Measurements from ENCODE around the gene ENC1.

Gene ENC1

GRCh38 chr5:74626386-74627222 is 13.9 kb downstream of the ENC1 start:
- ATAC-seq (ENCODE audit: insufficient read depth, low read depth): no peak
- no peak for DNase-seq
- peaks cover 8% of the 10 kb centered on the region for H3K27me3 ChIP-seq (ENCODE audit: insufficient read depth, low read length, poor library complexity)
- no peak overlapping the region for H3K4me2 ChIP-seq (ENCODE audit: insufficient read depth, low read length)
- no peak overlapping the region for H3K27ac ChIP-seq (ENCODE audit: low read length)
- H3K79me2 ChIP-seq (ENCODE audit: insufficient read depth, low read length): no peaks in the 10 kb centered on the region
- no peaks in the 10 kb centered on the region for H3K4me1 ChIP-seq (ENCODE audit: insufficient read depth, low read length)
- no peak overlapping the region for H3K4me3 ChIP-seq (ENCODE audit: low read depth in 1 of 2, low read length in 2 of 2)
- TF ChIP-seq EZH2 (IDR thresholded peaks at IDR 0.05; ENCODE audit: borderline replicate concordance, low read depth, low read length, severe bottlenecking): no peak
- TF ChIP-seq, protein P1, sequence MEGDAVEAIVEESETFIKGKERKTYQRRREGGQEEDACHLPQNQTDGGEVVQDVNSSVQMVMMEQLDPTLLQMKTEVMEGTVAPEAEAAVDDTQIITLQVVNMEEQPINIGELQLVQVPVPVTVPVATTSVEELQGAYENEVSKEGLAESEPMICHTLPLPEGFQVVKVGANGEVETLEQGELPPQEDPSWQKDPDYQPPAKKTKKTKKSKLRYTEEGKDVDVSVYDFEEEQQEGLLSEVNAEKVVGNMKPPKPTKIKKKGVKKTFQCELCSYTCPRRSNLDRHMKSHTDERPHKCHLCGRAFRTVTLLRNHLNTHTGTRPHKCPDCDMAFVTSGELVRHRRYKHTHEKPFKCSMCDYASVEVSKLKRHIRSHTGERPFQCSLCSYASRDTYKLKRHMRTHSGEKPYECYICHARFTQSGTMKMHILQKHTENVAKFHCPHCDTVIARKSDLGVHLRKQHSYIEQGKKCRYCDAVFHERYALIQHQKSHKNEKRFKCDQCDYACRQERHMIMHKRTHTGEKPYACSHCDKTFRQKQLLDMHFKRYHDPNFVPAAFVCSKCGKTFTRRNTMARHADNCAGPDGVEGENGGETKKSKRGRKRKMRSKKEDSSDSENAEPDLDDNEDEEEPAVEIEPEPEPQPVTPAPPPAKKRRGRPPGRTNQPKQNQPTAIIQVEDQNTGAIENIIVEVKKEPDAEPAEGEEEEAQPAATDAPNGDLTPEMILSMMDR (IDR thresholded peaks at IDR 0.05; ENCODE audit: borderline replicate concordance, extremely low read depth, low read length, poor library complexity, severe bottlenecking): no peak
- H4K20me1 ChIP-seq (ENCODE audit: insufficient read depth, low read length): no peaks in the 10 kb centered on the region
- no peak overlapping the region for H3K9ac ChIP-seq (ENCODE audit: low read depth, low read length)
- H2AFZ ChIP-seq (ENCODE audit: low read depth, low read length): no peak overlapping the region
- H3K9me3 ChIP-seq (ENCODE audit: insufficient read depth, low read length, severe bottlenecking): no peaks in the 10 kb centered on the region
- no peaks in the 10 kb centered on the region for H3K36me3 ChIP-seq (ENCODE audit: insufficient read depth, low read length)

GRCh38 chr5:74625742-74626241 is 14.7 kb downstream of the ENC1 start:
- H3K4me1 ChIP-seq (ENCODE audit: insufficient read depth, low read length): no peaks in the 10 kb centered on the region
- no peak overlapping the region for H3K4me2 ChIP-seq (ENCODE audit: insufficient read depth, low read length)
- no peaks in the 10 kb centered on the region for H3K36me3 ChIP-seq (ENCODE audit: insufficient read depth, low read length)
- no peak overlapping the region for H3K9ac ChIP-seq (ENCODE audit: low read depth, low read length)
- no peak for ATAC-seq (ENCODE audit: insufficient read depth, low read depth)
- H3K27me3 ChIP-seq (ENCODE audit: insufficient read depth, low read length, poor library complexity): peaks cover 3% of the 10 kb centered on the region
- no peaks in the 10 kb centered on the region for H4K20me1 ChIP-seq (ENCODE audit: insufficient read depth, low read length)
- no peak overlapping the region for H3K27ac ChIP-seq (ENCODE audit: low read length)
- H3K79me2 ChIP-seq (ENCODE audit: insufficient read depth, low read length): no peaks in the 10 kb centered on the region
- TF ChIP-seq EZH2 (IDR thresholded peaks at IDR 0.05; ENCODE audit: borderline replicate concordance, low read depth, low read length, severe bottlenecking): no peak
- TF ChIP-seq, protein P1 (IDR thresholded peaks at IDR 0.05; ENCODE audit: borderline replicate concordance, extremely low read depth, low read length, poor library complexity, severe bottlenecking): no peak
- H3K9me3 ChIP-seq (ENCODE audit: insufficient read depth, low read length, severe bottlenecking): no peaks in the 10 kb centered on the region
- no peak for DNase-seq
- no peak overlapping the region for H2AFZ ChIP-seq (ENCODE audit: low read depth, low read length)
- no peak overlapping the region for H3K4me3 ChIP-seq (ENCODE audit: low read depth in 1 of 2, low read length in 2 of 2)

DNA sequence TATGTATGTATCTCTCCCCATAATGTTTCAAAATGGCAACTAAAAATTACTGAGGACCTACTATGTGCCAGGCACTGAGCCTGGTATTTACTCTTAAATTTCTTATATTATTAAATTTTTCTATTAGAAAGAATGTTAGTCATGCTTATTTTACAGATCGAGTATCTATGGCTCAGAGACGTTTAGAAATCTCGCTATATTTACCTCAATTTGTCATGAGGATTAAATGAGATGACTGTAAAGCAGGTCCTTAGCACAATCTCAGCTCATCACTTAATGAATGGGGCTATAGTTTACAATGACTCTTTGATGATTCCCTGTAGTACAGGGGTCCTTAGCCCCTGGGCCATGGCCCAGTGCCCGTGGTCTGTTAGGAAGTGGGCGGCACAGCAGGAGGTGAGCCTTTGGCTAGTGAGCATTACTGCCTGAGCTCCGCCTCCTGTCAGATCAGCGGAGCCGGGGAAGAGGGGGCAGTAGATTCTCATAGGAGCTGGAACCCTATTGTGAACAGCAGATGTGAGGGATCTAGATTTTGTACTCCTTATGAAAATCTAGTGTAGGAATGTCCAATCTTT is 15.5 kb downstream of the ENC1 start:
- Histone ChIP-seq H3K4me1 (ENCODE audit: insufficient read depth, low read length) (no peaks in the 10 kb centered on the region), H3K4me2 (ENCODE audit: insufficient read depth, low read length) (no peak overlapping the region)

More for the DNA sequence above, 15.5 kb downstream of the ENC1 start:
- H3K9ac ChIP-seq (ENCODE audit: low read depth, low read length): no peak overlapping the region
- H4K20me1 ChIP-seq (ENCODE audit: insufficient read depth, low read length): no peaks in the 10 kb centered on the region
- ATAC-seq (ENCODE audit: insufficient read depth, low read depth) (no peak), DNase-seq (no peak)
- no peak for TF ChIP-seq EZH2 (IDR thresholded peaks at IDR 0.05; ENCODE audit: borderline replicate concordance, low read depth, low read length, severe bottlenecking)
- TF ChIP-seq, protein P1 (IDR thresholded peaks at IDR 0.05; ENCODE audit: borderline replicate concordance, extremely low read depth, low read length, poor library complexity, severe bottlenecking): no peak
- no peak overlapping the region for H2AFZ ChIP-seq (ENCODE audit: low read depth, low read length)
- no peaks in the 10 kb centered on the region for H3K79me2 ChIP-seq (ENCODE audit: insufficient read depth, low read length)
- H3K27me3 ChIP-seq (ENCODE audit: insufficient read depth, low read length, poor library complexity): peaks cover 3% of the 10 kb centered on the region
- no peaks in the 10 kb centered on the region for H3K9me3 ChIP-seq (ENCODE audit: insufficient read depth, low read length, severe bottlenecking)
- no peak overlapping the region for H3K4me3 ChIP-seq (ENCODE audit: low read depth in 1 of 2, low read length in 2 of 2)
- no peaks in the 10 kb centered on the region for H3K36me3 ChIP-seq (ENCODE audit: insufficient read depth, low read length)
- H3K27ac ChIP-seq (ENCODE audit: low read length): no peak overlapping the region

Measured in DND-41 (cell line).